SW480 (cell line): Measurements from ENCODE around the gene ELOB.
"Not testable (repeated sequence)": the region's sequence is repeated elsewhere in the genome, so short reads cannot be mapped to it uniquely, and the experiment has no call there.

ENCODE experiments used
- DNase-seq: peaks from one replicate; pipeline ENCODE4 v3.0.0-alpha.2; 2016; ENCODE audit warnings: low spot score

Gene ELOB

DNA sequence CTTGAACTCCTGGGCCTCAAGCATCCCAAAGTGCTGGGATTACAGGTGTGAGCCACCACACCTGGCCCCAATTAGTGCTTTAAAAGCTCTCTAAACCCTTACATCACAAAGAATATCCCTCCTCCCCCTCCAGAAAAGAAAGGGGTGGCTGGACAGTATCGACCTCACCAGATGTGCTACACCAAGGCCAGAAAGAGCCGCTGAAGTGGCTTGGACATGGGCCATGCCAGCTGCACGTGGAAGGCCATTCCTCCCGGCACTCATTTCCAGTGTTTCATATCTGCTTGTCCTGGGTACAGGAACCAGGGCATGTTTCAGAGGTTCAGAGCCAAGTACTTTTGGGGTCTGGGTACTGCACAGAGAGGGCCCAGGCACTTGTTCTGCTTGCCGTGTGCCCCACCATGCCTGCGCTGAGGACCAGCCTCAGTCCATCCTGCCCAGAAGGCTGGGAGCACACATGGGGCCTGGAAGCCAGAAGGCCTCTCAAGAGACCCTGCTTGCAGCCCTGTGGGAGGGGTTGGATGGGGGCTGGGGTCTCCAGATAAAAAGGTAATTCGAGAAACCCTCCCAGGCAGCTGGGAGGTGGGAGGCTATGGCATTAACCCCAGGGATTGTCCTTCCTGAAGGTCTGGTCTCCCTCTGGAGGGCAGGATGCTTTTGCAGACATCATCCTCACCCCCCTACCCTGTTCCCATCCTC lies 28.2 kb downstream of the ELOB start:
- DNase-seq, result no peak

DNA sequence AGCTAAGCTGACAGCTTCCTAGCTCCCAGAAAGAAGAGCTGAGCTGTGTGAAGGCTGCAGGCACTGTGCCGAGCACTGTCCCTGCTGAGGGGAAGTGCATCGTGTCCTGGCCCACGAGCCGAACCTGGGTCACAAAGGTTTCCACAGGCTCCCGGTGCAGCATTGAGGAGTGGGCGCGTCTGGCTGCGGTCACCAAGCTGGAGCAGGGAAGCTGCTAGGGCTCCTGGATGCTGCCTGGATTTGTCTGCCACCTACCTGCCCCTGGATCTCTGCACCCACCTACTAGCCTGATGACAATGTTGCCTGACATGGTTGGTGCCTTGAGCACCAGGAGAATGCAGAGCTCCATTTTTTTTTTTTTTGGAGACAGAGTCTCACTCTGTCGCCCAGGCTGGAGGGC lies 31.1 kb downstream of the ELOB start:
- DNase-seq, result no peak

GRCh38 chr16:2745116-2745890 lies 31.8 kb downstream of the ELOB start:
- no peak for DNase-seq

GRCh38 chr16:2744711-2745110 lies 32.4 kb downstream of the ELOB start:
- no peak for DNase-seq

DNA sequence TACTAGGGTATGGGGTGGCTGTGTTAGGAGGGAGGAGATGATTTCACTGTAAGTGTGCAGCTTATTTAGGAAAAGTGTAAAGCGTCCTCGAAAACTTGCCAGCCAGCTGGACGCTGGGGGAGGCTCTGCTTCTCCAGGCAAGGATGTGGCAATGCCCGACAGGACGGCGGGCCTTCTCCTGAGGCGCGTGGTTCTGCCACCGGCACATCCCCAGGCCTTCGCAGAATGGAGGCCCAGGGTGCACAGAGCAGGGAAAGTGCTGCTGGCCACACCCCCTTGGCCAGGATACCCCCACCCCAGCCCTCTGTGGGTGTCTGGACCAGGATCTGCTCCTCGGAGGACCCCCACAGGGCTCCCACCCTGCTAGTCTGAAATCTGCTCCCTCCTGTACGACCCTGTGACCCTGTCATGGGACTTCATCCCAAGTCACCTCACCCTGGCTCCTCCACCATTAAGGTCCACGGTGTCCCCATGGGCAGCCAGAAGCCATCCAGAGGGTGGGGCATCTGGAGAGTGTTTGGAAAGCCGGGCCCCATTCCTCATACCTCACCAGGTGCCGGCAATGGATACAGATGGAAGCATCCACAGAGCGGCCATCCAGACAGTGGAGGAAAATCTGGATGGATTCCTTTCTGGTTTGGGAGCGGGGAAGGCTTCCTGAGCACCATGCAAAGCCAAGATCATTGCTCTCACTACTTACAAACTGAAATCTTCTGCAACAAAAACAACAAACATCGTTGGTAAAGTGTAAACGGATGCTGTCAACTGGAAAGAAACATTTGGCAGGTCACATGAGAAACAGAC lies 33.9 kb downstream of the ELOB start:
- no peak for DNase-seq

DNA sequence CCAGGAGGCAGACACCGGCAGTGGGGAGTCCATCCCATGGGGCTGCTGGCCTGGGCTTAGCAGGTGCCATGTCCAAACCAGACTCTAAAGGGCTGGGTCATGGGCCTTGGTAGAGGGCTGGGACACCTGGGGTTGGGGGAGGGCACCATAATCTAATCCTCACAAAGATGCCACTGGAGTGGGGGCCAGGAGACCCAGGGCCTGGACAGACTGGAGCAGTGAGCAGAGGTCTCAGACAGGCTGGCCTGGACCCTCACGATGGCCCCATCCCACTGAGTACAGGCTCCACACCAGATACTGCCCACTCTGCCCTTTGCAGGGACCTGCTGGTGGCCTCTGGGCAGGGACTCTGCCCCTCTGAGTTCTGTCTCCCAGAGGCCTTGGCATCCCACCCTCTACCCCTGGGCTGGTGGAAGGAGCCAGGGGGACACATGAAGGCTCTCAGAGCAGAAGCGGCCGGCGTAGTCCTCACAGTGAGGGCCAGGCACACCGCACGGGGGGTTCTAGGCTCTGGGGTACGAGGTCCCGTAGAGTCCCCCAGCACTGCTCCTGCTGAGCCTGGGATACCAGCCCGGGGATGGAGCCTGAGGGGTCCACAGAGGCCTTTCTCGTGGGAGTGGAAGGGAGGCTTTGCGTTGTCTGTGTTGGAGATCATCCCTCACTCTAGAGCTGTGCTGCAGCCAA lies 34.6 kb downstream of the ELOB start:
- DNase-seq, result no peak

GRCh38 chr16:2741168-2741567 lies 35.9 kb downstream of the ELOB start:
- DNase-seq, result no peak

- no peak for DNase-seq
These were observed 36.6 kb downstream of the ELOB start for GRCh38 chr16:2740476-2740875.

DNA sequence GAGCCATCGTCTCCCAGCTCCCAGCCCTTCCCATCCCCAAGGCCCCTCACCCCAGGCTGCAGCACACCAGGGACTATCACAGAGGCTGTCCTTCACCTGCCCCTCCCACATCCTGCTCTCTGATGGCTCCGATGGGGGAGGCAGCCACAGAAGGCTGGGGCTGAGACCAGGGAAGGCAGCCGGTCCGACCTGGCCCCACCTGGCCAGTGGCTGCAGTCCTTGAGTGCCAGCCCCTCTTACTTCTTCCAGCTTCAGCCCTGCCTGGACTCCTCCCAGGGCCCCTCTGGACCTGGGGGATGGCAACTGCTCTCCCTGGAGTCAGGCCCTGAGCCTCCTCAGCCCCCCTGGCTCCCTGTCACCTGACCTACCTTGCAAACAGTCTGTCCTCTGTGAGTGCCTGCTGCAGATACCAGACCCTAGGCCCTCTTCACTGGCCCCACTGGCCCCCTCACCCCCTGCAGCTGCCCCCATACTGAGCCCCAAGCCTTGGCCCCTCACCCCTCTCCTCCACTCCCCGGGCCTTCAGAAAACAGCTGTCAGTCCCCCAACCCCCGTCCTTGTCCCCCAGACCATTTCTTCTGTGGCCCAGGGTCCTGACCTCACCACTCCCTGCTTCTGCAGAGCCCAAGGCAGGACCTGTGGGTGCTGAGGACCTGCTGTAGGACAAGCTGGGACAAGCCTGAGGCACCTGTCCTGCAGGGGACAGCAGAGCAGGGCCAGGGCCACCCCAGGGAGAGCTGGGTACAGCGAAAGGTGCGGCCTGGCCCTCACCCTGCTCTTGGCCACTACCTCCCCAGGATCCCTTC lies 37.3 kb downstream of the ELOB start:
- DNase-seq, result no peak

- DNase-seq, result no peak
These were observed 38.5 kb downstream of the ELOB start for GRCh38 chr16:2738615-2739014.

DNA sequence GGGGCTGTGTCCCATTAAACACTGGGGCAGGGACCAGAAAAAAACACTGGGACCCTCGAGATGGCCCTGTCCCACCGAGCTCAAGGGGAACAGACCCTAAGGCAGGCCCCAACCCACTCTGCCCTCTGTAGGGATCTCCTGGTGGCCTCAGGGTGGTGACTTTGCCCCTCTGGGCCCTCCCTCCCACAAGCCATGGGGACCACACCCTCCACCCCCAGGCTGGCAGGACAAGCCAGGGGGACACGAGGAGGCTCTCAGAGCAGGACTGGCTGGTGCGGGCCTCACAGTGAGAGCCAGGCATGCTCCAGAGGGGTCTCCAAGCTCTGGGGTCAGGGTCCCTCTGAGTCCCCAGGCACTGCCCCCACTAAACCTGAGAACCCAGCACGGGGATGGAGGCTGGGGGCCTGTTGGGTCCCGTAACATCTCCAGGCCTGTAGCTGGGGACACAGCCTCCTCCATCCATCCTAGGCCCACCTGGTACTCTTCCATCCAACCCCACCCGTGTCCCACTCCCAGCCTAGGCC lies 39.1 kb downstream of the ELOB start:
- DNase-seq, result no peak

GRCh38 chr16:2737238-2737605 lies 39.9 kb downstream of the ELOB start:
- no peak for DNase-seq

DNA sequence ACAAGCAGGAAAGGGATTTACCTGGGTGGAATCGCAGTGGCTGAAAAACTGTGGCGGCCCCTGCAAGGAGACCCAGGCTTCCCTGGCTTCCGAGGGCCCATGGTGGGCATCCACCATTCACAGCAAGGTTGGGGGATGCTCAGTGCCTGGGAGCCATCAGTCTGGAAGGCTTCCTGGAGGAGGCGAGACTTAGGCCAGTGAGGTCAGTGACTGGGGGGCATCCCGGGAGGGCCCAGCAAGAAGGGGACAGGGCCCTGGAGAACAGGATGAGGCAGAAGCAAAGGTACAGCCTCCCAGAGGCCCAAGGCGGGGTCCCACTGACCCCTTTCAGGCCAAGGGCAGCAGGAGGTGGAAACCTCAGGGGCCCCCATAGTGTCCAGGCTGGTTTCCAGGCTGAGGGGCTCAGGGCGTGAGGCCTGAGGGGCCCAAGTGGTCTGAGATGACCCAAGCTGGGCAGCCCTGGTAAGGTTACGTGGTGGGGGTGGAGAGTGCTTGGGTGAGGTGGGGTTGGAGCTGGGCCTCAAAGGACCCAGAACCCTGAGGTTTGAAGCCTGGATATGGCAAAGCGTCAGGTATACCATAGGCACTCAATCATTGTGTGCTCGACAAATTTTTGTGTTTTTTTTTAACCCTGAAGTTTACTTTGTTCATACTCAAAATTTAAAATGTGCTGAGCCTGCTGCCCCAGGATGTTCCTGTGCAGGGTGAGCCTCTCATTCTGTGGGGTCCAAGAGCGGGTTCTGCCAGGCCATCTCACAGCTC lies 40.4 kb downstream of the ELOB start:
- DNase-seq, result no peak

- DNase-seq, result no peak
These were observed 42.1 kb downstream of the ELOB start for GRCh38 chr16:2734844-2735515.

GRCh38 chr16:2728034-2728433 lies 49.0 kb downstream of the ELOB start:
- no peak for DNase-seq

DNA sequence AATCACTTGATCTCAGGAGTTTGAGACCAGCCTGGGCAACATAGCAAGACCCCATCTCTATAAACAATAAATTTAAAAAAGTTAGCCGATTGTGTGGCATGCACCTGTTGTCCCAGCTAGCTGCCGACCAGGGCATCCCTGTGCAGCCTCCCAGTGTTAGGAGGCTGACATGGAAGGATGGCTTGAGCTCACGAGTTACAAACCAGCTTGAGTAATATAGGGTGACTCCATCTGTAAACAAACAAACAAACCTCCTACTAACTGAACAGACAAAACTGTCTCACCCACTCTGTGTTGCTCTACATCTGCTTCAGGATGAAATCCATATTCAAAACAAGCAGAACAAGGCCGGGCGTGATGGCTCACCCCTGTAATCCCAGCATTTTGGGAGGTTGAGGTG lies 50.2 kb downstream of the ELOB start:
- no peak for DNase-seq

GRCh38 chr16:2724816-2725348 lies 52.2 kb downstream of the ELOB start:
- no peak for DNase-seq

- no peak for DNase-seq
These were observed 52.9 kb downstream of the ELOB start for GRCh38 chr16:2724088-2724676.

GRCh38 chr16:2721634-2722173 lies 55.4 kb downstream of the ELOB start:
- DNase-seq, result not testable (repeated sequence)
